A673 (cell line): ENCODE measurements around the gene CDH15. TPM values are rescaled to one million over a fixed set of nuclear protein-coding genes. Genes with fewer than 3 reads are reported as not detected.
"Not testable (repeated sequence)": the region's sequence is repeated elsewhere in the genome, so short reads cannot be mapped to it uniquely, and the experiment has no call there.

Experiments used
- BruUV-seq: library from RNA; stranded (reverse); fragments of 400-500 nt; replicated peaks from 2 replicates; lab custom pipeline; 2021; lab: Mats Ljungman, UMichigan
- CTCF ChIA-PET: fragments of 300-600 bp; sonication (Branson Sonifier 250); formaldehyde crosslinking; loops from one replicate; lab custom pipeline; 2022; ENCODE audit warnings: antibody characterized with exemption; lab: Charles Lee
- POLR2A ChIA-PET: fragments of 300-600 bp; sonication (Branson Sonifier 250); formaldehyde crosslinking; loops from one replicate; lab custom pipeline; 2022; ENCODE audit warnings: antibody characterized with exemption; ENCODE audit not compliant: low non-redundant PET; lab: Charles Lee
- DNase-seq: peaks from one replicate; pipeline ENCODE4 v3.0.0-alpha.2; 2015; ENCODE audit warnings: low spot score
- H3K27ac ChIP-seq: fragments of 200-600 bp; sonication (generic); 2 replicates; pipeline ENCODE4 v1.5.1; 2016; ENCODE audit warnings: mixed run types, low read depth, mild to moderate bottlenecking, mixed read lengths, antibody characterized with exemption, low read length; ENCODE audit not compliant: poor library complexity, severe bottlenecking
- H3K27me3 ChIP-seq: fragments of 200-600 bp; sonication (generic); replicated peaks from 2 replicates; pipeline ENCODE4 v1.6.1; 2017; ENCODE audit warnings: mixed run types, low read depth, mild to moderate bottlenecking, mixed read lengths, antibody characterized with exemption, low read length; ENCODE audit not compliant: insufficient read depth, poor library complexity
- H3K36me3 ChIP-seq: fragments of 200-600 bp; sonication (generic); 2 replicates; pipeline ENCODE4 v1.6.1; 2016; ENCODE audit warnings: mixed run types, mild to moderate bottlenecking, mixed read lengths, antibody characterized with exemption, low read length; ENCODE audit not compliant: insufficient read depth, poor library complexity, severe bottlenecking
- H3K4me1 ChIP-seq: fragments of 200-600 bp; sonication (generic); 2 replicates; pipeline ENCODE4 v1.6.1; 2017; ENCODE audit warnings: mixed run types, mild to moderate bottlenecking, mixed read lengths, antibody characterized with exemption, low read length; ENCODE audit not compliant: insufficient read depth, poor library complexity, severe bottlenecking
- H3K4me3 ChIP-seq: fragments of 200-600 bp; sonication (generic); 2 replicates; pipeline ENCODE4 v1.5.1; 2016; ENCODE audit warnings: low read depth, mixed run types, mild to moderate bottlenecking, mixed read lengths, low read length; ENCODE audit not compliant: poor library complexity, severe bottlenecking
- H3K9me3 ChIP-seq: fragments of 200-600 bp; sonication (generic); 2 replicates; pipeline ENCODE4 v1.6.1; 2016; ENCODE audit warnings: mixed run types, low read depth, mild to moderate bottlenecking, mixed read lengths, antibody characterized with exemption, low read length; ENCODE audit not compliant: poor library complexity, severe bottlenecking
- EZH2 ChIP-seq: fragments of 200-600 bp; sonication (generic); IDR thresholded peaks from 2 replicates; pipeline ENCODE4 v1.6.1; 2017; ENCODE audit warnings: borderline replicate concordance, low read depth, mild to moderate bottlenecking, mixed read lengths, antibody characterized with exemption, low read length; ENCODE audit not compliant: poor library complexity, severe bottlenecking
- intact Hi-C: fragments of 100-400 bp; cut with micrococcal nuclease; formaldehyde crosslinking; loops from one replicate; pipeline ENCODE4 v1.10.0; 2022; ENCODE audit not compliant: unreplicated experiment
- total RNA-seq: library from RNA; stranded (reverse); gene quantifications from 2 replicates; pipeline ENCODE4 v1.2.3, GENCODE V29; 2021
- TF ChIP-seq, protein P1 (sequence below): fragments of 300-800, 200-600 bp; sonication (generic); conservative IDR thresholded peaks from 2 replicates; pipeline ENCODE4 v1.5.1; 2017; ENCODE audit warnings: low read depth, mild to moderate bottlenecking, antibody characterized with exemption, low read length, moderate library complexity, mixed read lengths

The CDH15 gene
- total RNA-seq, 1 experiment from 2014 or later, result 0.13 TPM

DNA sequence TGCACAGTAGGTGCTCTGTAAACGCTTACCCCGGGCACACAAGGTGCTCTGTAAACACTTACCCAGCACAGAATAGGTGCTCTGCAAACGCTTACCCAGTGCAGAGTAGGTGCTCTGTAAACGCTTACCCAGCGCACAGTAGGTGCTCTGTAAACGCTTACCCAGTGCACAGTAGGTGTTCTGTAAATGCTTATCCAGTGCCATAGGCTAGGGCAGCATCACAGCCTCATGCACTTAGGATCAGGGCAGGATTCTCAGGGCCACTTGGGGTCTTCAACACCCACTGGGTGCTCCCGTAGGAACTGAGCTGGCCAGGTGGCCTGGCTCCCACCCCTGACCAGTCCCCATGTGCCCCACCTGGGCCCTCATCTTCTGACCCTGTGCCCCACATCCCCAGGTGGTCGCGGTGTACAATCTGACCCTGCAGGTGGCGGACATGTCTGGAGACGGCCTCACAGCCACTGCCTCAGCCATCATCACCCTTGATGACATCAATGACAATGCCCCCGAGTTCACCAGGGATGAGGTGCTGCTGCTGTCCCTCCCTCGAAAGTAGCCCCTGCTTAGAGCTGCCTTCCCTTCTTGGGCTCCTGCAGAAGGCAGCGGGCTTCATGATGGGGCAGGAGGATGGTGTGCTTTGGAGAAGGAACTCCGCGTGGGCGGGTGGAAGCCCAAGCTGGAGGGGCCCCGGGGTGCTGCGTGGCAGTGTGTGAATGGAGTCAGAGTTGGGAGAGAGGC, 15.7 kb downstream of the CDH15 start:
- no peak for TF ChIP-seq EZH2
- TF ChIP-seq, protein P1, sequence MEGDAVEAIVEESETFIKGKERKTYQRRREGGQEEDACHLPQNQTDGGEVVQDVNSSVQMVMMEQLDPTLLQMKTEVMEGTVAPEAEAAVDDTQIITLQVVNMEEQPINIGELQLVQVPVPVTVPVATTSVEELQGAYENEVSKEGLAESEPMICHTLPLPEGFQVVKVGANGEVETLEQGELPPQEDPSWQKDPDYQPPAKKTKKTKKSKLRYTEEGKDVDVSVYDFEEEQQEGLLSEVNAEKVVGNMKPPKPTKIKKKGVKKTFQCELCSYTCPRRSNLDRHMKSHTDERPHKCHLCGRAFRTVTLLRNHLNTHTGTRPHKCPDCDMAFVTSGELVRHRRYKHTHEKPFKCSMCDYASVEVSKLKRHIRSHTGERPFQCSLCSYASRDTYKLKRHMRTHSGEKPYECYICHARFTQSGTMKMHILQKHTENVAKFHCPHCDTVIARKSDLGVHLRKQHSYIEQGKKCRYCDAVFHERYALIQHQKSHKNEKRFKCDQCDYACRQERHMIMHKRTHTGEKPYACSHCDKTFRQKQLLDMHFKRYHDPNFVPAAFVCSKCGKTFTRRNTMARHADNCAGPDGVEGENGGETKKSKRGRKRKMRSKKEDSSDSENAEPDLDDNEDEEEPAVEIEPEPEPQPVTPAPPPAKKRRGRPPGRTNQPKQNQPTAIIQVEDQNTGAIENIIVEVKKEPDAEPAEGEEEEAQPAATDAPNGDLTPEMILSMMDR, result no peak
- H3K27ac ChIP-seq, result no peak overlapping the region
- ChIA-PET CTCF (no interaction called here), POLR2A (no interaction called here)
- intact Hi-C loops, result no loop called here
- H3K4me3 ChIP-seq, result no peak overlapping the region
- DNase-seq, result peak; percentile 62
- no TSS peak for BruUV-seq
- no peaks in the 10 kb centered on the region for H3K9me3 ChIP-seq
- H3K27me3 ChIP-seq, result no peaks in the 10 kb centered on the region
- no peaks in the 10 kb centered on the region for H3K36me3 ChIP-seq
- H3K4me1 ChIP-seq, result no peaks in the 10 kb centered on the region

DNA sequence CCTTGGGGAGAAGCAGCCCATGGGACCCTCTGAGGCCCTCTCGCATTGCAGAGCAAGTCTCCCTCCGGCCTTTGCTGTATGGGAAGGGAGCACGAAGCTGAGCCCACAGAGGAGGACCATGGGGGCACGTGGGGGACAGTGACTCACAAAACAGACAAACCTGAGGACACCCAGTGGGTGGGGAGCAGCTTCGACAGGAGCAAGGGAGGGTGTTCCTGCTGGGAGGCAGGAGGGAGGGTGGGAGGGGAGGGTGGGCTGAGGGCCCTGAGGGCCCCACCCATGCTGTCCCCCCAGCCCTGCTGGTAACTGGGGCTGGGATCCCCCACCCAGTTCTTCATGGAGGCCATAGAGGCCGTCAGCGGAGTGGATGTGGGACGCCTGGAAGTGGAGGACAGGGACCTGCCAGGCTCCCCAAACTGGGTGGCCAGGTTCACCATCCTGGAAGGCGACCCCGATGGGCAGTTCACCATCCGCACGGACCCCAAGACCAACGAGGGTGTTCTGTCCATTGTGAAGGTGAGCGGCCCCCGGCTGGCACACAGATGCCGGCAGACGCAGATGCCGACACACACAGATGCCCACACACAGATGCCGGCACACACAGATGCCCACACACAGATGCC, 16.3 kb downstream of the CDH15 start:
- no peaks in the 10 kb centered on the region for H3K4me1 ChIP-seq
- intact Hi-C loops, result no loop called here
- BruUV-seq, result no TSS peak

DNA sequence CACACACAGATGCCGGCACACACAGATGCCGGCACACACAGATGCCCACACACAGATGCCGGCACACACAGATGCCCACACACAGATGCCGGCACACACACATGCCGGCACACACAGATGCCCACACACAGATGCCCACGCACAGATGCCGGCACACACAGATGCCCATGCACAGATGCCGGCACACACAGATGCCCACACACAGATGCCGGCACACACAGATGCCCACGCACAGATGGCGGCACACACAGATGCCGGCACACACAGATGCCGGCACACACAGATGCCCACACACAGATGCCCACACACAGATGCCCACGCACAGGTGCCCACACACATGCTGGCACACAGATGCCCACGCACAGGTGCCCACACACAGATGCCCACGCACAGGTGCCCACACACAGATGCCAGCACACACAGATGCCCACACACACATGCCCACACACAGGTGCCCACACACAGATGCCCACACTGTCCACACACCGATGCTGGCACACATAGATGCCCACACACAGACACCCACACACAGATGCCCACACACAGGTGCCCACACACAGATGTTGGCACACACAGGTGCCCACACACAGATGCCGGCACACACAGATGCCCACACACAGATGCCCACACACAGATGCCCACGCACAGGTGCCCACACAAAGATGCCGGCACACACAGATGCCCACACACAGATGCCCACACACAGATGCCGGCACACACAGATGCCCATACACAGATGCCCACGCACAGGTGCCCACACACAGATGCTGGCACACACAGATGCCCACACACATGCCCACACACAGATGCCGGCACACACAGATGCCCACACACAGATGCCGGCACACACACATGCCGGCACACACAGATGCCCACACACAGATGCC, 17.2 kb downstream of the CDH15 start:
- H3K27ac ChIP-seq, intact Hi-C loops, DNase-seq, H3K36me3 ChIP-seq, H3K27me3 ChIP-seq, H3K4me1 ChIP-seq, CTCF ChIA-PET, H3K9me3 ChIP-seq, H3K4me3 ChIP-seq, POLR2A ChIA-PET, BruUV-seq: not testable (repeated sequence)

More for the DNA sequence above, 16.3 kb downstream of the CDH15 start:
- no peak overlapping the region for H3K27ac ChIP-seq
- H3K36me3 ChIP-seq, result no peaks in the 10 kb centered on the region
- H3K4me3 ChIP-seq, result no peak overlapping the region
- DNase-seq, result no peak
- H3K27me3 ChIP-seq, result no peaks in the 10 kb centered on the region
- H3K9me3 ChIP-seq, result no peaks in the 10 kb centered on the region
- POLR2A ChIA-PET, result no interaction called here
- no peak for TF ChIP-seq EZH2
- TF ChIP-seq, protein P1, result no peak
- CTCF ChIA-PET, result no interaction called here
